OCI-LY3 (cell line): Measurements from ENCODE around the gene PRPF19.

Source experiments
- EZH2phosphoT487 ChIP-seq: fragments of 200-600 bp; shearing (Covaris generic); IDR thresholded peaks from 2 replicates; pipeline ENCODE4 v1.6.1; 2018; ENCODE audit warnings: antibody characterized with exemption, mixed run types, low read depth
- TF ChIP-seq, protein P1 (sequence below): fragments of 200-600, 300-600 bp; sonication (generic); IDR thresholded peaks from 2 replicates; pipeline ENCODE4 v1.5.1; 2014; ENCODE audit warnings: antibody characterized with exemption, low read length, low read depth

DNA sequence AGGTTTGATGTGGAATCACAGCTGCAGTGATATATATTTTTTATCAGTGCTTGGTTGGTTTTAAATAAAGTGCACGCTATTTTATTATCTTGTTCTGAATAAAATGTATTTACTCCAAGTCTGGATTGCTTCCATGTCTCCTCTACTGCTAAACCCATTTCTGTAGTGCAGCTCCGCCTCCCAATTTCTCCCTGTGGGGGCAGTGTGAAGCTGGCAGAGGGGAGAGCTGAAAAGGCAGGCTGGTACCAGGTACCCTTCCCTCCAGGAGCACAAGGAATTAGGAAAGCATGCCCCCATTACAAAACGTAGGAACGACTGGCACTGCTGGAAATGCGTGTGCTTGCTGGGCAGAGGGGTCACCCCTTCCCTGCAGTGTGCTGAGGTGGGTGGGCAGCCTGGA is 16.9 kb upstream of the PRPF19 start:
- TF ChIP-seq, protein P1, sequence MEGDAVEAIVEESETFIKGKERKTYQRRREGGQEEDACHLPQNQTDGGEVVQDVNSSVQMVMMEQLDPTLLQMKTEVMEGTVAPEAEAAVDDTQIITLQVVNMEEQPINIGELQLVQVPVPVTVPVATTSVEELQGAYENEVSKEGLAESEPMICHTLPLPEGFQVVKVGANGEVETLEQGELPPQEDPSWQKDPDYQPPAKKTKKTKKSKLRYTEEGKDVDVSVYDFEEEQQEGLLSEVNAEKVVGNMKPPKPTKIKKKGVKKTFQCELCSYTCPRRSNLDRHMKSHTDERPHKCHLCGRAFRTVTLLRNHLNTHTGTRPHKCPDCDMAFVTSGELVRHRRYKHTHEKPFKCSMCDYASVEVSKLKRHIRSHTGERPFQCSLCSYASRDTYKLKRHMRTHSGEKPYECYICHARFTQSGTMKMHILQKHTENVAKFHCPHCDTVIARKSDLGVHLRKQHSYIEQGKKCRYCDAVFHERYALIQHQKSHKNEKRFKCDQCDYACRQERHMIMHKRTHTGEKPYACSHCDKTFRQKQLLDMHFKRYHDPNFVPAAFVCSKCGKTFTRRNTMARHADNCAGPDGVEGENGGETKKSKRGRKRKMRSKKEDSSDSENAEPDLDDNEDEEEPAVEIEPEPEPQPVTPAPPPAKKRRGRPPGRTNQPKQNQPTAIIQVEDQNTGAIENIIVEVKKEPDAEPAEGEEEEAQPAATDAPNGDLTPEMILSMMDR, result peak; percentile 16; the same call in 1 of the 2 replicates
- no peak for TF ChIP-seq EZH2phosphoT487
